ENCODE data around the gene MELTF.

DNA sequence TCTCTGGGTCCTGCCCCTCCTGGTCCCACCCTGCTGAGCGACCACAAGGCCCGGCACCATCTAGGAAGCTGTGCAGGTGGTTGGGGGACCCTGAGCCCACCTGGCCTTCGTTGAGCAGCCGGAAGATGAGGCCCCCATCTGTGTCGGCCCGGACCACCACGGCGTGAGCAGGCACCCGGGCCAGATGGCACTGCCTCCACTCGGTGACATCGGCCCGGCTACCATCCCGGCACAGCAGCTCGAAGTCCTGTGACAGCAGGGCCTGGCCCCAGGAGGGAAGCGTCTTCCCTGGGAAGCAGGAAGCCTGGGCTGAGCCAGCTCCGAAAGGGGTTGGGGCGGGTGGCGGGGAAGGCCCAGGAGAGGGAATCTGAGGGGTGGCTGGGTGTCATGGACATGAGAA, 12.6 kb downstream of the MELTF start:
- TF ChIP-seq, protein P1, sequence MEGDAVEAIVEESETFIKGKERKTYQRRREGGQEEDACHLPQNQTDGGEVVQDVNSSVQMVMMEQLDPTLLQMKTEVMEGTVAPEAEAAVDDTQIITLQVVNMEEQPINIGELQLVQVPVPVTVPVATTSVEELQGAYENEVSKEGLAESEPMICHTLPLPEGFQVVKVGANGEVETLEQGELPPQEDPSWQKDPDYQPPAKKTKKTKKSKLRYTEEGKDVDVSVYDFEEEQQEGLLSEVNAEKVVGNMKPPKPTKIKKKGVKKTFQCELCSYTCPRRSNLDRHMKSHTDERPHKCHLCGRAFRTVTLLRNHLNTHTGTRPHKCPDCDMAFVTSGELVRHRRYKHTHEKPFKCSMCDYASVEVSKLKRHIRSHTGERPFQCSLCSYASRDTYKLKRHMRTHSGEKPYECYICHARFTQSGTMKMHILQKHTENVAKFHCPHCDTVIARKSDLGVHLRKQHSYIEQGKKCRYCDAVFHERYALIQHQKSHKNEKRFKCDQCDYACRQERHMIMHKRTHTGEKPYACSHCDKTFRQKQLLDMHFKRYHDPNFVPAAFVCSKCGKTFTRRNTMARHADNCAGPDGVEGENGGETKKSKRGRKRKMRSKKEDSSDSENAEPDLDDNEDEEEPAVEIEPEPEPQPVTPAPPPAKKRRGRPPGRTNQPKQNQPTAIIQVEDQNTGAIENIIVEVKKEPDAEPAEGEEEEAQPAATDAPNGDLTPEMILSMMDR (IDR thresholded peaks at IDR 0.05) = no peak
- TF ChIP-seq POLR2A (IDR thresholded peaks at IDR 0.05) = no peak
- TF ChIP-seq EP300 (IDR thresholded peaks at IDR 0.05) = no peak

Data from gastroesophageal sphincter (tissue), 3 donors.